ENCODE measurements around the gene COX7A2. TPM values are rescaled to one million over a fixed set of nuclear protein-coding genes. Genes with fewer than 3 reads are reported as not detected.

Gene COX7A2
- total RNA-seq, 1 donor from 2014 or later, result 330 TPM

GRCh38 chr6:75205776-75206575 is 37.6 kb downstream of the COX7A2 start, which contains the start of gene COL12A1:
COL12A1 (minus strand) TSS chr6:75206053; CDS start chr6:75202792, 3,261 bp downstream.
- no peaks in the 10 kb centered on the region for H3K79me2 ChIP-seq (ENCODE audit: low read depth)
- Mint-ChIP-seq H3K27me3 (ENCODE audit: insufficient read depth, low read depth) (peaks cover 75% of the 10 kb centered on the region), H3K27ac (no peak within 1 kb of the TSS), H3K4me3 (peak within 1 kb of the TSS; percentile 82), H3K4me1 (peaks cover 43% of the 10 kb centered on the region), H3K36me3 (no peaks in the 10 kb centered on the region), H3K9me3 (peaks cover 3% of the 10 kb centered on the region)
- peaks cover 22% of the 10 kb centered on the region for H4K20me1 ChIP-seq (ENCODE audit: low read depth)
- H3K9ac ChIP-seq, result no peak within 1 kb of the TSS
- peak within 1 kb of the TSS; percentile 58 for H3K4me3 ChIP-seq
- TF ChIP-seq CTCF (IDR thresholded peaks at IDR 0.05) (peak; percentile 10), EZH2phosphoT487 (IDR thresholded peaks at IDR 0.05) (peak; percentile 80), EZH2 (IDR thresholded peaks at IDR 0.05) (peak; percentile 90)
- H3F3A ChIP-seq (ENCODE audit: low read depth), result peaks cover 39% of the 10 kb centered on the region
- H3K4me1 ChIP-seq, result peaks cover 22% of the 10 kb centered on the region
- no peaks in the 10 kb centered on the region for H3K36me3 ChIP-seq
- peak within 1 kb of the TSS; percentile 90 for H2AFZ ChIP-seq (replicated peaks)
- peak; percentile 87 for DNase-seq (ENCODE audit: low spot score)
- H3K27me3 ChIP-seq, result peaks cover 100% of the 10 kb centered on the region
- no peak within 1 kb of the TSS for H3K27ac ChIP-seq
- no peaks in the 10 kb centered on the region for H3K9me3 ChIP-seq (ENCODE audit: low read depth)
- H3K4me2 ChIP-seq, result peak within 1 kb of the TSS; percentile 94

GRCh38 chr6:75204959-75205775 is 38.4 kb downstream of the COX7A2 start:
- TF ChIP-seq EZH2phosphoT487 (IDR thresholded peaks at IDR 0.05), result peak; percentile 86
- no peak for TF ChIP-seq CTCF (IDR thresholded peaks at IDR 0.05)
- peak; percentile 74 for TF ChIP-seq EZH2 (IDR thresholded peaks at IDR 0.05)
- H3K27me3 Mint-ChIP-seq (ENCODE audit: insufficient read depth, low read depth), result peaks cover 75% of the 10 kb centered on the region

GRCh38 chr6:75204217-75204958 is 39.2 kb downstream of the COX7A2 start:
- Mint-ChIP-seq H3K27me3 (ENCODE audit: insufficient read depth, low read depth) (peaks cover 75% of the 10 kb centered on the region), H3K36me3 (no peaks in the 10 kb centered on the region), H3K9me3 (peaks cover 3% of the 10 kb centered on the region), H3K4me3 (peak overlapping the region; percentile 82), H3K4me1 (peaks cover 43% of the 10 kb centered on the region), H3K27ac (no peak overlapping the region)
- H3K36me3 ChIP-seq, result no peaks in the 10 kb centered on the region
- DNase-seq (ENCODE audit: low spot score), result peak; percentile 86
- peaks cover 39% of the 10 kb centered on the region for H3F3A ChIP-seq (ENCODE audit: low read depth)
- no peak overlapping the region for H3K27ac ChIP-seq
- peak overlapping the region; percentile 58 for H3K4me3 ChIP-seq
- no peaks in the 10 kb centered on the region for H3K79me2 ChIP-seq (ENCODE audit: low read depth)
- H3K4me1 ChIP-seq, result peaks cover 22% of the 10 kb centered on the region
- H3K9ac ChIP-seq, result no peak overlapping the region
- TF ChIP-seq EZH2phosphoT487 (IDR thresholded peaks at IDR 0.05) (no peak), EZH2 (IDR thresholded peaks at IDR 0.05) (peak; percentile 19), CTCF (IDR thresholded peaks at IDR 0.05) (peak; percentile 85)
- H2AFZ ChIP-seq (replicated peaks), result peak overlapping the region; percentile 90
- no peaks in the 10 kb centered on the region for H3K9me3 ChIP-seq (ENCODE audit: low read depth)
- peaks cover 95% of the 10 kb centered on the region for H3K27me3 ChIP-seq
- H4K20me1 ChIP-seq (ENCODE audit: low read depth), result peaks cover 22% of the 10 kb centered on the region
- peak overlapping the region; percentile 94 for H3K4me2 ChIP-seq

More at GRCh38 chr6:75204959-75205775, 38.4 kb downstream of the COX7A2 start:
- Mint-ChIP-seq H3K4me3 (peak overlapping the region; percentile 82), H3K9me3 (peaks cover 3% of the 10 kb centered on the region), H3K4me1 (peaks cover 43% of the 10 kb centered on the region), H3K27ac (no peak overlapping the region), H3K36me3 (no peaks in the 10 kb centered on the region)
- Histone ChIP-seq H3K79me2 (ENCODE audit: low read depth) (no peaks in the 10 kb centered on the region), H3K9me3 (ENCODE audit: low read depth) (no peaks in the 10 kb centered on the region), H3K36me3 (no peaks in the 10 kb centered on the region), H3K4me3 (peak overlapping the region; percentile 58), H3K4me1 (peaks cover 22% of the 10 kb centered on the region), H2AFZ (replicated peaks) (peak overlapping the region; percentile 90), H3K27me3 (peaks cover 100% of the 10 kb centered on the region), H3F3A (ENCODE audit: low read depth) (peaks cover 39% of the 10 kb centered on the region), H3K27ac (no peak overlapping the region), H3K9ac (no peak overlapping the region), H3K4me2 (peak overlapping the region; percentile 94), H4K20me1 (ENCODE audit: low read depth) (peaks cover 22% of the 10 kb centered on the region)
- peak; percentile 60 for DNase-seq (ENCODE audit: low spot score)

Data from neural progenitor cell (in vitro differentiated cells).